SHP77 (cell line): Measurements from ENCODE around the gene PGD.
"Not testable (repeated sequence)": the region's sequence is repeated elsewhere in the genome, so short reads cannot be mapped to it uniquely, and the experiment has no call there.

Experiments used
- DNase-seq, 2 experiments: peaks; one replicate each; lab custom pipeline; 2025; lab: John Stamatoyannopoulos, UW

The PGD gene

DNA sequence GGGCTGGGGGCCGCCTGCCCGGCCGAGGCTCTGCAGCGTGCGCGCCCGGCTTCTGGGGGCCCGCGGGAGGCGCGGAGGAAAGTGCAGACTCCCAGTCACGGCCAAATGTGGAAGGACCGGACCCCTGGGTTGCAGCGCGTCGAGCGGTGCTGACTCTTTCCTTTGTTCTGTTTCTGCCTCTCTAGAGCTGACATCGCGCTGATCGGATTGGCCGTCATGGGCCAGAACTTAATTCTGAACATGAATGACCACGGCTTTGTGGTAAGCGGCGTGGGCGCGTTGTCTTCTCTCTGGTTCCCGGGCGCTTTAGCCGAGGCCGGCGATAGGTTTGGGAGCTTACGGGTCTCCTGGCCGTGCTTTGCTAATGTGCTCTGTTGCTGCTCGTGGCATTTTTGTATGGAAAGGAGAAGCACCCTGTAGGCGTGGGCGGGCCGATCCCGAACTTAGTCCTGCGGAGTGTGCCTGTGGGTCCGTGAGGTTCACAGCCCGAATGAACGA, 629 bp downstream of the PGD start:
- DNase-seq, result no peak

DNA sequence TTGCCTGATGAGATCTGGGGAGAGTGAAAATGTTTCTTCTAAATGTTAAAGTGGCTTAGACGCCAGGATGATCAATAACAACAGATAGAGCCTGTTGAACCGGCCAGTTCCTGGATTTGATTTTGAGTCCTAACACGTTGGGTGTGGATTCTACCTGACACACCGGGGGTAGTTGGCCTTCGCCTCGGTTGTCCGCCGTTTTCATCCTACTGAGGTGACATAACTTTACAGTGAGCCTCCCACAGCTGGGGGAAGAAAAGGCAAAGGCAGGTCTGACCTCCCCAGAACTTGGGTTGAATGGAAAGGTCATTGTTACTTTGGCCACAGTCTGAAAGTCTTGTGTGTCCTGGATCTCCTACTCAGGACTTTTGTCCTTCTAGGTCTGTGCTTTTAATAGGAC, 1.1 kb downstream of the PGD start:
- no peak for DNase-seq

DNA sequence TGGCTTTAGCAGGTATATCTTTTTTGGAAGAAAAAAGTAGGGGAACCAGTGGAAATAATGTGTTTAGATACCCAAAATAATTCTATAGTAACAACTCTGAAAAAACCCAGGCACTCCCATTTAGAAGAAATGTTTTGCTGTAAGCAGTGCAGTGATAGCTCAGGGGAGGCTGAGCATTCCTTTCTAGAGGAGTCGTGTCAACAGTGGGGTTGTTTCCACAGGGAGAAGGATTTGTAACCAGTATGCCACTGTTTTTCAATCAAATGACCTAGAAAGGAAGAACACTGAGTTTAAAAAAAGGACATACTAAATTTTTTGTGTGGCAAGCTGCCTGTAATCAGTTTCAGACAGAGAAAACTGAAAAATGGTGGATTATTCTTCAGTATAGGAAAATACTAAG, 2.4 kb downstream of the PGD start:
- DNase-seq, result no peak

DNA sequence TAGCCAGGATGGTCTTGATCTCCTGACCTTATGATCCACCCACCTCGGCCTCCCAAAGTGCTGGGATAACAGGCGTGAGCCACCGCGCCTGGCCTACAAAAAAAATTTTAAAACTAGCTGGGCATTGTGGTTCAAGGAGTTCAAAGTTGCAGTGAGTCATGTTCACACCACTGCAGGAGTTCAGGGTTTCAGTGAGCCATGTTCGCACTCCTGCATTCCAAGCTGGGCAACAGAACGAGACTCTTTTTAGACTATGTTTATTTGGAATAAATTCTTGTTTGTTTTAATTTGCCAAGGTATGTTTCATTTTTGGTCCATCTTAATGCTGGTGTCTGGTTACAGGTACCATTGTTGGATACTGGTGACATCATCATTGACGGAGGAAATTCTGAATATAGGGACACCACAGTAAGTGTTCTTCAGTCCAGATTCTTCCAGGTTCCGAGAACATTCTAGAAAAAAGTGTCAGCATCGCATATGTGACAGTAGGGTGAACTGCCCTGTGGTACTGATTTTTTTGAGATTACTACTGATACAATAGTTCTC, 3.9 kb downstream of the PGD start:
- no peak for DNase-seq

DNA sequence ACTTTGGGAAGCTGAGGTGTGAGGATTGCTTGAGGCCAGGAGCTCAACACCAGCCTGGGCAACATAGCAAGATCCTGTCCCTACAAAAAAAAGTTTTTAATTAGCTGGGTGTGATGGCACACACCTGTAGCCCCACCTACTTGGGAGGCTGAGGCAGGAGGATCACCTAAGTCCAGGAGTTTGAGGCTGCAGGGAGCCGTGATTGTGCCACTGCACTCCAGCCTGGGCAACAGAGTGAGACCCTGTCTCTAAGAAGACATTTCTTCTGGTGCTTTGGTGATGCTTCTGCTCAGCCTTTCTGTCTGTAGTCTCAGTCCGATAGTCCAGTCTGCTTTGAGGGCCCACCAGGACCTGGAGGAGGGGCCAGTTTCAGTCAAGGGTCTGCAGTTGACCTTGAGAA, 8.3 kb downstream of the PGD start:
- no peak for DNase-seq

DNA sequence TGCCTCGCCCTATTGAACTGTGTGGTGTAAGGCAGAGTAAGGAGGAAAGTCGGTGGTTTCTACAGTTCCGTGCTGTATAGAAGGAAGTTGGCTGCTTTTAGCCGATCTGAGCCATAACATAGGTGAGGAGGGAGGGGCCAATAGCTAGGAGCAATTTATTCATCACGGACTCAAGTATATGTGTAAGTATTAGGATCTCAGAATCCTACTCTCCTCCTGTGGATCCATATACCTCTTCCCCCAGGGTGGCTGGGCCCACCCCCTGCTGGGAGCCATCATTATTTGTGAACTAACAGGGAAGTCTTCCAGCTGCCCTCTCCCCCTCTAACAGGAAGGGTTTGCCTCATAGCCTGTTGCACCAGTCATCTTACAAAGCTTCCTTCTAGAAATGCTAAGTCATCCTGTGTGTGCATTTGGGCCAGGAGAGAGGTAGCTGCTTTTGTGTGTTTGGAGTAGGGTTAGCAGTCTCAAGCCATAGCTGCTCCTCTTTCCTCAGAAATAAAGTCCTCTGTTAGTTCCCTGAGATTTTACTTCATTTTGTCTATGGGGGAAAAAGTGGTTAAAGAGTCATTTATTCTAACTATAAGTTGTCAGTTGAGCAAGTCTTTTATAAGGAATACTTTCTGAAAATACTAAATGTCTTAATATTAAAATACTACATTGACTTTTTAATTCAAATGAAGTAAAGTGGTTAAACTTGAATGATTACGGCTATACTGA, 16.5 kb downstream of the PGD start:
- peak; percentile 17 to 36 for DNase-seq

DNA sequence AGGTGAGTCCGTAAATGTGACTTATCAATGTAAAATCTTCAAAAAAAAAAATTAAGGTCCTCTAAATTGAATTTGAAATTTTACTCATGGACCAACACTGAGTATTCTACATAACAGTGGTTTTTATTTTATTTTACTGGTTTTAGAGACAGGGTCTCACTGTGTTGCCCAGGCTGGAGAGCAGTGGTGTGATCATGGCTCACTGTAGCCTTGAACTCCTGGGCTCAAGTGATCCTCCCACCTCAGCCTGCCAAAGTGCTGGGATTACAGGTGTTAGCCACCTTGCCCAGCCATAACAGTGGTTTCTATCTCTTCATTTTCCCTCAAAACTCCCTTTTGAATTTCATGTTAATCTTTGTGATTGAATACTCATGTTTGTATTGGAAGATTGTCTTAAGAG, 17.1 kb downstream of the PGD start:
- DNase-seq, result not testable (repeated sequence)

DNA sequence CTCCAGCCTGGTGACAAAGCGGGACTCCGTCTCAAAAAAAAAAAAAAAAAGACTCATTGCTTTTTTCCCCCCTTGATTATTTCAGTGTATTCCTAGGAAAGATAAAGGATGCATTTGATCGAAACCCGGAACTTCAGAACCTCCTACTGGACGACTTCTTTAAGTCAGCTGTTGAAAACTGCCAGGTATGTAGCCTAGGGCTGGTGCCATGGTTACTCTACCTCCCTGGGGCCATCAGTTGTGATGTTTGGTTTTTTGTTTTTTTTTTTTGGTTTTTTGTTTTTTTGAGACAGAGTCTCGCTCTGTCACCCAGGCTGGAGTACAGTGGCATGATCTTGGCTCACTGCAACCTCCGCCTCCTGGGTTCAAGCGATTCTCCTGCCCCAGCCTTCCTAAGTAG, 19.9 kb downstream of the PGD start:
- DNase-seq, result not testable (repeated sequence)

DNA sequence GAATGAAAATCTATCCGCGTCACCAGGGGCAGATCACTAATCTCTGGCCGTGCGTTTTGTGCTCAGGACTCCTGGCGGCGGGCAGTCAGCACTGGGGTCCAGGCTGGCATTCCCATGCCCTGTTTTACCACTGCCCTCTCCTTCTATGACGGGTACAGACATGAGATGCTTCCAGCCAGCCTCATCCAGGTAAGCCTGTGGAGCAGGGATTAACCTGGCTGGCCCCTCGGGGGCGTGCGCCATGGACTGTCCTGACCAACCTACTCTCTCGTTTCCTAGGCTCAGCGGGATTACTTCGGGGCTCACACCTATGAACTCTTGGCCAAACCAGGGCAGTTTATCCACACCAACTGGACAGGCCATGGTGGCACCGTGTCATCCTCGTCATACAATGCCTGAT, 20.5 kb downstream of the PGD start:
- no peak for DNase-seq

DNA sequence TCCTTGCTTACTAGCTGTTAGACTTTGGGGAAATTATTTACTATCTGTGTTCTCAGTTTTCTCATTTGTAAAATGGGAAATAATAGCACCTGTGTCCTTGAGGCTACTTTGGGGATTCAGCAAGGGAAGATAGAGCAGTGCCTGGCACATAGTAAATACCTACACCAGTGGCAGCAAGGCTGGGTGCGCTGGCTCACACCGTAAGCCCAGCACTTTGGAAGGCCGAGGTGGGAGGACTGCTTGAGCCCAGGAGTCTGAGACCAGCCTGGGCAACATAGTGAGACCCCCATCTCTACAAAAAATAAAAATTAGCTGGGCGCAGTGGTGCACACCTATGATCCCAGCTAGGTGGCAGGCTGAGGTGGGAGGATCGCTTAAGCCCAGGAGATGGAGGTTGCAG, 22.8 kb downstream of the PGD start:
- DNase-seq, result no peak

DNA sequence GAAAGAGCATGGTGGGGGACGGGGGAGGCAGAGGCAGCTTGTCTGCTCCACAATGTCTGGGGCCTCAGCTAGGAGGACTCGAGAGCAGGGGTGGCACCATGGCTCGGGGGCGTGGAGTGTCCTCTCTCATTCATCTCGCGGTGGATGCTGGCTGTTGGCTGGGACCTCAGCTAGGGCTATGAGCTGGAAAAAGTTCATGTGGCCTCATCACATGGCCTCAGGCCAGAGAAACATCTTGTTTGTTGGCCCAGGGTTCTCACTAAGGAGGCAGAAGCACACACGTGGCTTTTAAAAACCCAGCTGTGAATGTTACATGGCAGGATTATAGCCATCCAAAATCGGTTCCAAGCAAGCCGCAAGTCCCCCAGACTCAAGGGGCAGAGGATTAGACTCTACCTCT, 25.2 kb downstream of the PGD start:
- no peak for DNase-seq

DNA sequence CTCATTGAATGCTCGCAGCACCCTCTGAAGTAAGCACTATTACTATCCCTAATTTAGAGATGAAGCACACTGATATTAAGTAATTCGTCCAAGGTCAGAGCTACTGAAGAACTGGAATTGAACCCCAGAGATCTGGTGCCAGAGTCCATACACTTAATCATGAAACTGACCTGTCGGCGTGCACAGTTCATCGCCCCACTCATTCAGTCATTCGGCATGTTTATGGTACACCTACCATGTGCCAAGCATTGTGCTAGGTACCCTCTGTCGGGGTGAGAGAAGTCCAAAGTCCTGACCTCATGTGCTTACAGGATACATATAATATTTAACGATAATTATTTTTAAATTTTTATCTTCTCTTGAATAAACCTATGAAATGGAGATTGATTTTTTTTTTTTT, 25.8 kb downstream of the PGD start:
- DNase-seq, result no peak

DNA sequence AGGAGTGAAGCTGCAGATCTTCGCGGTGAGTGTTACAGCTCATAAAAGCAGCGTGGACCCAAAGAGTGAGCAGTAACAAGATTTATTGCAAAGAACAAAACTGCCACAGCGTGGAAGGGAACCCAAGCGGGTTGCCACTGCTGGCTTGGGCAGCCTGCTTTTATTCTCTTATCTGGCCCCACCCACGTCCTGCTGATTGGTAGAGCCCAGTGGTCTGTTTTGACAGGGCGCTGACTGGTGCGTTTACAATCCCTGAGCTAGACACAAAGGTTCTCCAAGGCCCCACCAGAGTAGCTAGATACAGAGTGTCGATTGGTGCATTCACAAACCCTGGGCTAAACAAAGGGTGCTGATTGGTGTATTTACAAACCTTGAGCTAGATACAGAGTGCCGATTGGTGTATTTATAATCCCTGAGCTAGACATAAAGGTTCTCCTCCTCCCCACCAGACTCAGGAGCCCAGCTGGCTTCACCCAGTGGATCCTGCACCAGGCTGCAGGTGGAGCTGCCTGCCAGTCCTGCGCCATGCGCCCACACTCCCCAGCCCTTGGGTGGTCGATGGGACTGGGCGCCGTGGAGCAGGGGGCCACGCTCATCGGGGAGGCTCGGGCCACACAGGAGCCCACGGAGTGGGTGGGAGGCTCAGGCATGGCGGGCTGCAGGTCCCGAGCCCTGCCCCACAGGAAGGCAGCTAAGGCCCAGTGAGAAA, 27.1 kb downstream of the PGD start:
- not testable (repeated sequence) for DNase-seq

DNA sequence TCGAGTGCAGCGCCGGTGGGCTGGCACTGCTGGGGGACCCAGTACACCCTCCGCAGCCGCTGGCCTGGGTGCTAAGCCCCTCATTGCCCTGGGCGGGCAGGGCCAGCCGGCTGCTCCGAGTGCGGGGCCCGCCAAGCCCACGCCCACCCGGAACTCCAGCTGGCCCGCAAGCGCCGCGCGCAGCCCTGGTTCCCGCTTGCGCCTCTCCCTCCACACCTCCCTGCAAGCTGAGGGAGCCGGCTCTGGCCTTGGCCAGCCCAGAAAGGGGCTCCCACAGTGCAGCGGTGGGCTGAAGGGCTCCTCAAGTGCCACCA, 27.6 kb downstream of the PGD start:
- not testable (repeated sequence) for DNase-seq

DNA sequence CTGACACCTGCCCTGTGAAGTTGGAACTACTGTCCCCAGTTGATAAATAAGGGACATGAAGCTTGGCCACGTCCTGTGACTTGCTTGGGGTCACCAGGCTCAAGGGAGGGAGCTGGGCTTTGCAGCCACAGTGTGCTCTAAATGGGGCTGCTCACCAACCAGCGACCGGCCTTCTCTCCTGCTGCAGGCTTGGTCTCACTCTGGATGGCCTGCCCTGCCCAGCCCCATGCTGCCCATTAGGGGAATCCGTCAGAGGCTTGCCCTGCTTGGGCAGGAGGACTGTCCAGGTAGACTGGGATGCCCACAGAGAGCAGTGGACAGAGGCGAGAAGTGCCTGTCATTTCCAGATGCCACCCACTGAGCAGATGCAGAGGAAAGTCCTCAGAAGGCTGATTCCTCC, 30.1 kb downstream of the PGD start:
- DNase-seq, result no peak

DNA sequence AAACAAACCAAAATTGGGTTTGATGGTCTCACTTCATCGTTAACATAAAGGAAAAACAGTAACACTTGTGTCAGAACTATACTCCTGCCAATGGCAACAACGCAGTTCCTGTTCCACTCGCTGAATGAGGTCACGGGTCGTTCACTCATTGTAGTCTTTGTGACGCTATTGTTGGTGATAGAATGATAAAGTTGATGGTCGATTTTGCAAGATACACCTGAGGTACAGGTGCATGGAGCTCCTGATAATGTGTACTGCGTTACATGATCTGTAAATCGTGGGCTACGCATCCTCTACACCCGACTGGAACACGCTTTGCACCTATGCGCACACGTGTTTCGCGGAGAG, 31.0 kb downstream of the PGD start:
- no peak for DNase-seq

DNA sequence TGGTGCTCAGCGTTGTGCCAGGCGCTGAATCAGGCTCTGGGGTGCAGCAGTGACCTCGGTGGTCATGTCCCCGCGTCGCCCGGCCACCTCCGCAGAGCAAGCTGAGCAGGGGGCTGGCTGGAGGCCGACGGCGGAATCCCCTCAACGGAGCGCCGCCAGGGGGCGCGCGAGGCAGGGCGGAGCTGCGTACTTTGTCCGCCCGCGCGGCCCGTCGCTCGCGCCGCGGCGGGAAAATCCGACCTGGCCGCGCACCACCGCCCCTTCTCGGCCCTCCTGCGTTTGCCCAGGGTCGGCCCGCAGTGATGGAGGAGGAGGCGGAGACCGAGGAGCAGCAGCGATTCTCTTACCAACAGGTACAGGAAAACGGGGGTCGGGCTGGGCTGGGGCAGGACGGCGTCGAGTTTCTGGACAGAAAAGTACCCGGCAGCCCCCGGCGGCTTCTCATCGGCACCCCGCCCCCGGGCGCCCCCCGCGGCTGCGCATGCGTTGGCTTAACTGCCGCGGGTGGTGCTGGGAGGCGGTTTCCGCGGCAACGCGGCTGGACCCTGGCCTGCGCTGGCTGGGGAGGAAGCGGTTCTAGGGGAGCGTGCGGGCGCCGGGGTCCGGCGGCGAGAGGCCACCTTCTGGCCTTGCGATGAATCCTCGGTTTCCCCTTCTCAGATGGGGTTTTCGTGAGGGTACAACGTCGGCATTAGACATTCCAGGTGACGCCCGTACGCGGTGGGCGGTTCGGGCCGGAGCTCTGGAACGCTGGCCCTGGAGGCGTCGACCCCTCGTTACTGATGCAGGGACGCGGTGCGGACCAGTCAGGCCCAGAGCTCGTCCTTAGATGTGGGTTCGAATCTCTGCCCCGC, 31.6 kb downstream of the PGD start, which contains the start of gene CENPS:
Gene CENPS, plus strand, starts transcription at position 218 of the 854 bp plus-strand sequence. Its CDS starts 85 bp downstream, at position 303.
- peak; percentile 69 for DNase-seq

DNA sequence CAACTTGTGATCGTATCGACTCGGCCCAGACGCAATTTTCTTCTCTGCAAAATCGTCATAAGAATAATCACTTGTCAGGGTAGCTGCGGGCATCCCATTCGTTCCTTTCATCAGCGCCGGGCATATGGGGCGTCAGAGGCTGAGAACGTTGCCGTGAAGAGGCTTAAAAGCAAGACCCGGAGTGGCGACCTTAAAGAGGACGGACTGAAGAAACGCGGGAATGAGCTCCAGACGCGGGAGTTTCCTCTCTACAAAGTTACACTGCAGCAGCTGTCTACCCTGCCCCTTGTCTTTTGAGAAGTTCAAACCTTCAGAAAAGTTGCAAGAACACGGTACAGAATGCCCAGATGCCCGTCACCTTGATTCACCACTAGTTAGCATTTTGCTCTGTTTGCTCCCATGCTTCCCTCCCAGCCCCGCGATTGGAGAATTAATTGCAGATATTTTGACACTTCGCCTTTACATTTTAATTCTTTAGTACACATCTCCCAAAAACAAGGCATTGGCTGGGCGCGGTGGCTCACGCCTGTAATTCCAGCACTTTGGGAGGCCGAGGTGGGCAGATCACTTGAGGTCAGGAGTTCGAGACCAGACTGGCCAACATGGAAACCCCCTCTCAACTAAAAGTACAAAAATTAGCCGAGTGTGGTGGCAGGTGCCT, 32.3 kb downstream of the PGD start:
- DNase-seq, result no peak

DNA sequence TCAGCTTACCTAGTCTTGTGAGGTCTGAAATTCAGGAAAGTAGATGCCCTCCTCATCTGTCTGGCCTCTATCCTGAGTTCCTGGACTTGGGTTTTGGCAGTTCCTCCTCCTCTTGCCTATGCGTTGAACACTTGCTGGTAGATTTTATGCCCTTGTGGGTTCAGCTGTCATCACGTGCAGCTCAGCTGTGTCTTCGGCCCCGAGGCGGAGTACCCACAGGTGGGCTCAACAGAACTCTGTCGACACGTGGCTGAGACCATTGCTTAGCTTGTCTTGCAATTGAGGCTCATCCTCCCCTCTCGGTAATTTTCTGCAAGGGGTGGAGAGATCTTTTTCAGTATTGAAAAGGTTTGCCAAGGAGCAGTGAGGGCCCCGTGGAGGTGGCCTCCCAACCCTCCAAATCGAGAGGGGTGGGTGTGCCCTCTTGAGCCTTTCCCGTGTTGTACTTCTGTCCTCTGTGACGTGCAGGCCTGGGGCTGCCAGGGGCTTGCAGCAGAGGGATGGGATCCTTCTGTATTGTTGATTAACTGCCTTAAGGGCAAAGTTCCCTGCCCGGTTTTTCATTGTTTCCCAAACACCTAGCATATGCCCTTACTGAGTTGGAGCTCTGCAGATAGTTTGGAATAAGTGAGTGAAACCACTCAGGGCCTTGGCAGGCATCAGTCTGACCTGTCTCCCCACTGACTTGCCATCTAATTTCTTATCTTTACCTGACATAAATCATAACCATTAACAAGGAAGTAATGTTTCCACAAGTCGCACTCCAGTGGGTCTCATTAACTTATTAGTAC, 34.2 kb downstream of the PGD start:
- DNase-seq, result no peak

DNA sequence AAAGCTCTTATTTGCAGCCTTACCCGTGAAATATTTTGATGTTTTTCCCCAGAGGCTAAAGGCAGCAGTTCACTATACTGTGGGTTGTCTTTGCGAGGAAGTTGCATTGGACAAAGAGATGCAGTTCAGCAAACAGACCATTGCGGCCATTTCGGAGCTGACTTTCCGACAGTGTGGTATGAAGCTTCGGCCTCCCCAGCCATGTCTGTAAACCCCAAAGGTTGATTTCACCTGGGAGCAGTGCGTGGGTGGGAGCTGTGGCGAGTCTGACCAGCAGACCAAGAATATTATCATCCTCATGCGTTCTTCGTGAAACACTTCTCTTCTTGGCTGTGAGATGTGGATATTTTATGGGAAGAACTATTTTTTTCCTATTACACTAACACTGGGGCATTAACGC, 34.9 kb downstream of the PGD start:
- no peak for DNase-seq

DNA sequence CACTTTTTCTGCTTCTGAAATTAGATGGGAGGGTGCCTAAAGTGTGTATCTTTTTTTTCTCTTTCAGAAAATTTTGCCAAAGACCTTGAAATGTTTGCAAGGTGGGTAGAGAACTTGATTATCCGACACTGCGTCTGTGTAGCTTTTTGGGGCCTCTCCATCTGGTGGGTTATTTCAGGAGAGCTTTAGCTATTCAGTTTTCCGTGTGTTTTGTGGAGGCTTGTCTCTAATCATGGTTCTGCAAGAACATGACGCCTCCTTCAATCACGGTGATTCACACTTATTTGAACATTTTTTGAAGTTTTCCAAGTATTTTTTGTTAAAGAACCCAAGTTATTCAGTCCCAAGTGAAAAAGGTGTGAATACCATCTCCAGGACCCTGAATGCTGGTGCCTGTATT, 35.7 kb downstream of the PGD start:
- no peak for DNase-seq
